Measurements from ENCODE around the gene ADD2. TPM values are rescaled to one million over a fixed set of nuclear protein-coding genes. Genes with fewer than 3 reads are reported as not detected.

Gene ADD2
- total and polyA plus RNA-seq, 2 donors (not counting 1 experiment from before 2014, with no cell fraction given), result 15.9 to 21.7 TPM

- Histone ChIP-seq H3K79me2 (ENCODE audit: control insufficient read depth, insufficient read depth, low read length) (peaks cover 28% of the 10 kb centered on the region), H3K27ac (ENCODE audit: low read length in 2 of 2) (no peak overlapping the region), H4K20me1 (ENCODE audit: control insufficient read depth, insufficient read depth, low read length, poor library complexity, severe bottlenecking) (peaks cover 62% of the 10 kb centered on the region), H3K36me3 (replicated peaks in 1 of 2; ENCODE audit: control extremely low read depth in 1 of 2, control insufficient read depth in 1 of 2, extremely low read depth in 1 of 2, insufficient read depth in 2 of 2, low read length in 1 of 2) (peaks cover 0 to 2% of the 10 kb centered on the region in 2 experiments), H3K4me1 (ENCODE audit: control insufficient read depth in 2 of 2, insufficient read depth in 2 of 2, low read length in 2 of 2) (no peaks in the 10 kb centered on the region), H2AFZ (ENCODE audit: insufficient read depth, low read depth, low read length, poor library complexity, severe bottlenecking) (no peak overlapping the region), H3K9me3 (ENCODE audit: control extremely low read depth in 1 of 3, control insufficient read depth in 2 of 3, insufficient read depth in 1 of 3, low read length in 2 of 3) (peaks cover 0 to 5% (median 0%) of the 10 kb centered on the region in 3 donors), H3K27me3 (replicated peaks in 1 of 4; ENCODE audit: control extremely low read depth in 1 of 4, control insufficient read depth in 3 of 4, insufficient read depth in 4 of 4, low read length in 3 of 4) (peaks cover 0 to 5% (median 0%) of the 10 kb centered on the region in 4 experiments), H3K4me2 (replicated peaks; ENCODE audit: low read depth, low read length, poor library complexity, severe bottlenecking) (no peak overlapping the region), H3K4me3 (ENCODE audit: control extremely low read depth in 1 of 5, extremely low read depth in 1 of 5, insufficient read depth in 1 of 5, low read depth in 2 of 5, low read length in 4 of 5) (no peak overlapping the region), H3K9ac (ENCODE audit: low read length) (no peak overlapping the region)
- intact Hi-C loops (cut with micrococcal nuclease), result no loop called here
- TF ChIP-seq, protein P1, sequence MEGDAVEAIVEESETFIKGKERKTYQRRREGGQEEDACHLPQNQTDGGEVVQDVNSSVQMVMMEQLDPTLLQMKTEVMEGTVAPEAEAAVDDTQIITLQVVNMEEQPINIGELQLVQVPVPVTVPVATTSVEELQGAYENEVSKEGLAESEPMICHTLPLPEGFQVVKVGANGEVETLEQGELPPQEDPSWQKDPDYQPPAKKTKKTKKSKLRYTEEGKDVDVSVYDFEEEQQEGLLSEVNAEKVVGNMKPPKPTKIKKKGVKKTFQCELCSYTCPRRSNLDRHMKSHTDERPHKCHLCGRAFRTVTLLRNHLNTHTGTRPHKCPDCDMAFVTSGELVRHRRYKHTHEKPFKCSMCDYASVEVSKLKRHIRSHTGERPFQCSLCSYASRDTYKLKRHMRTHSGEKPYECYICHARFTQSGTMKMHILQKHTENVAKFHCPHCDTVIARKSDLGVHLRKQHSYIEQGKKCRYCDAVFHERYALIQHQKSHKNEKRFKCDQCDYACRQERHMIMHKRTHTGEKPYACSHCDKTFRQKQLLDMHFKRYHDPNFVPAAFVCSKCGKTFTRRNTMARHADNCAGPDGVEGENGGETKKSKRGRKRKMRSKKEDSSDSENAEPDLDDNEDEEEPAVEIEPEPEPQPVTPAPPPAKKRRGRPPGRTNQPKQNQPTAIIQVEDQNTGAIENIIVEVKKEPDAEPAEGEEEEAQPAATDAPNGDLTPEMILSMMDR (IDR thresholded peaks at IDR 0.05), result no peak
- no peak for TF ChIP-seq EZH2 (IDR thresholded peaks at IDR 0.05; ENCODE audit: borderline replicate concordance, insufficient read depth, low read depth, low read length, poor library complexity, severe bottlenecking)
- Mint-ChIP-seq H3K27me3 (no peaks in the 10 kb centered on the region), H3K4me1 (peaks cover 16% of the 10 kb centered on the region), H3K27ac (no peak overlapping the region), H3K4me3 (no peak overlapping the region), H3K9me3 (ENCODE audit: insufficient read depth) (peaks cover 3% of the 10 kb centered on the region)
- DNase-seq (no peak), ATAC-seq (ENCODE audit: low read depth) (no peak)
- CTCF ChIA-PET, result no interaction called here
- POLR2A ChIA-PET, result no interaction called here
- WGBS (ENCODE audit: insufficient coverage), result no CpG with 5 or more reads among the region's 1 CpG
Measured at GRCh38 chr2:70750320-70750719, 17.7 kb downstream of the ADD2 start.

DNA sequence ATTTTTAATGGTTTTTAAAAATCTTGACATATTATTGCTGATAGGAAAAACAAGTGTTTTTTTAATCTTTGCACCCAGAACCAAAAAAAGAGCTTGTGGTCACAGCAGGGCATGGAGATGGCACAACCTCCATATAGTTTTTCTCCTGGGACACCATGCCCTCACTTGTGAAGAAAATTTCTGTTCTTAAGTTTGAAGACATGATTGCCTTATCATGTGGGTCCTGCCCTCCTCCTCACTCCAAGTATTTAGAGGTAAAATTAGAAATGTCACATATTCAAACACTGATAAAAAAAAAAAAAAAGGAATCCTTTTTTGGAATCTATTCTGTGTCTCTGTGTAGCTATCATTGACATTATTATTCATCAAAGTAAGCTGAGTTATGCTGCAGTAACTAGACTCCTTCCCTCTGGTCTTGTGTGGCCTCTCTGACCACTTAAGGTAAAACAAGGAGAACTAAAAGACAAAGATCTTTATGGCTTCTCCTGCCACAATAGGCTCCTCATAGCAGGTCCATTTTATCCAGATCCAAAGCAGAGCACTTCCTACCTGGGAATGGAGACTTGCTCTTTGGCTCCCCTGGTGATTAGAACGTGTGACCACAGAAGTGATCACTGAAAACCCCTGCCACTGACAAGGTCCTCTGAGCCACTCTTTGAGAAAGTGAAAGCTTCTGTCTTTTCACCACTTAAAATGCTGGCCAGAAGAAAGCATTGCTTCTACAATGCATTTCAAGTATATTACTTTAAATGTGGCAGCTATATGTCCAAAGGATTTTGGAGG, 19.8 kb downstream of the ADD2 start:
- H4K20me1 ChIP-seq (ENCODE audit: control insufficient read depth, insufficient read depth, low read length, poor library complexity, severe bottlenecking), result peaks cover 44% of the 10 kb centered on the region
- H3K4me1 Mint-ChIP-seq, result peaks cover 20% of the 10 kb centered on the region
- no peaks in the 10 kb centered on the region for H3K4me1 ChIP-seq (ENCODE audit: control insufficient read depth in 2 of 2, insufficient read depth in 2 of 2, low read length in 2 of 2)
- ATAC-seq (ENCODE audit: low read depth) (no peak), DNase-seq (no peak)
- H3K27me3 Mint-ChIP-seq, result no peaks in the 10 kb centered on the region
- H2AFZ ChIP-seq (ENCODE audit: insufficient read depth, low read depth, low read length, poor library complexity, severe bottlenecking), result no peak overlapping the region
- H3K4me3 Mint-ChIP-seq, result no peak overlapping the region
- ChIA-PET CTCF (interaction anchor here (1.7 to 1.8 kb wide), 2 partner anchors 20 to 30 kb away, joined by 3 to 4 read pairs; partner anchors contain the start of gene ADD2), POLR2A (no interaction called here)
- TF ChIP-seq EZH2 (IDR thresholded peaks at IDR 0.05; ENCODE audit: borderline replicate concordance, insufficient read depth, low read depth, low read length, poor library complexity, severe bottlenecking), result no peak
- TF ChIP-seq, protein P1 (IDR thresholded peaks at IDR 0.05), result no peak
- WGBS (ENCODE audit: insufficient coverage), result 22% methylated on average over 1 of the region's 1 CpG
- peaks cover 18% of the 10 kb centered on the region for H3K79me2 ChIP-seq (ENCODE audit: control insufficient read depth, insufficient read depth, low read length)
- H3K36me3 ChIP-seq (replicated peaks in 1 of 2; ENCODE audit: control extremely low read depth in 1 of 2, control insufficient read depth in 1 of 2, extremely low read depth in 1 of 2, insufficient read depth in 2 of 2, low read length in 1 of 2), result peaks cover 0 to 2% of the 10 kb centered on the region in 2 experiments
- H3K9me3 Mint-ChIP-seq (ENCODE audit: insufficient read depth), result peaks cover 3% of the 10 kb centered on the region
- H3K9me3 ChIP-seq (ENCODE audit: control extremely low read depth in 1 of 3, control insufficient read depth in 2 of 3, insufficient read depth in 1 of 3, low read length in 2 of 3), result peaks cover 0 to 5% (median 0%) of the 10 kb centered on the region in 3 donors
- peaks cover 0 to 5% (median 0%) of the 10 kb centered on the region in 4 experiments for H3K27me3 ChIP-seq (replicated peaks in 1 of 4; ENCODE audit: control extremely low read depth in 1 of 4, control insufficient read depth in 3 of 4, insufficient read depth in 4 of 4, low read length in 3 of 4)
- intact Hi-C loops (cut with micrococcal nuclease), result no loop called here
- H3K9ac ChIP-seq (ENCODE audit: low read length), result no peak overlapping the region
- no peak overlapping the region for H3K27ac ChIP-seq (ENCODE audit: low read length in 2 of 2)
- no peak overlapping the region for H3K27ac Mint-ChIP-seq
- H3K4me3 ChIP-seq (ENCODE audit: control extremely low read depth in 1 of 5, extremely low read depth in 1 of 5, insufficient read depth in 1 of 5, low read depth in 2 of 5, low read length in 4 of 5), result no peak overlapping the region
- H3K4me2 ChIP-seq (replicated peaks; ENCODE audit: low read depth, low read length, poor library complexity, severe bottlenecking), result no peak overlapping the region

All from B cell (primary cell).